ENCODE measurements around the gene JAZF1. TPM values are rescaled to one million over a fixed set of nuclear protein-coding genes. Genes with fewer than 3 reads are reported as not detected.

The JAZF1 gene
- total and polyA plus RNA-seq, 10 of the 15 experiments (the other 5 are each of a cell fraction or from before 2014, with no cell fraction given): 0.04 to 0.82 (median 0.15) TPM; not detected in 3

DNA sequence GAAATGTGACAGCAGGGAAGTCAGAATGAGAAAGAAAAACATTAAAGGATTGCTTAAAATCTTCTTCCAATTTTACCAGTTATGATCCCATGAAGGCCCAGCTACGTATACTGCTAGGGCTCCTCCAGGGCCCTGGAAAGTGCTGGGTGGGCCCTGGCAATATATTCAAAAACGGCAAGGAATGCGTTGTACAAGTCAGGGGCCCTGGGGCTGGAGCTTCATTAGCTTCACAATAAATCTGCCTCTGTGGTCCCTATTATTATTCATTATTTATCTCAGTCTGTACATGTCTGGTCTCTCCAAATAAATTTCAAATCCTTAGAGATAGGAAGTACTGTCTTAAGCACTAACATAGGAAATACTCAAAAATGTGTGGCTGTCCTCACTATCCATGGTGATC is 7.6 kb downstream of the JAZF1 start (continued):
- TF ChIP-seq CHD2 (IDR thresholded peaks at IDR 0.05; ENCODE audit: borderline replicate concordance, low read depth, low read length) (no peak), FOXK2 (IDR thresholded peaks at IDR 0.05) (no peak), BCL11A (IDR thresholded peaks at IDR 0.05; ENCODE audit: low read depth, low read length) (no peak), ASH2L (IDR thresholded peaks at IDR 0.05; ENCODE audit: borderline replicate concordance, low read depth) (no peak), TBL1XR1 (IDR thresholded peaks at IDR 0.05; ENCODE audit: low read depth, low read length) (no peak), POU2F2 (IDR thresholded peaks at IDR 0.05; ENCODE audit: borderline replicate concordance, low read depth, low read length) (no peak)
- TF ChIP-seq, protein P1, sequence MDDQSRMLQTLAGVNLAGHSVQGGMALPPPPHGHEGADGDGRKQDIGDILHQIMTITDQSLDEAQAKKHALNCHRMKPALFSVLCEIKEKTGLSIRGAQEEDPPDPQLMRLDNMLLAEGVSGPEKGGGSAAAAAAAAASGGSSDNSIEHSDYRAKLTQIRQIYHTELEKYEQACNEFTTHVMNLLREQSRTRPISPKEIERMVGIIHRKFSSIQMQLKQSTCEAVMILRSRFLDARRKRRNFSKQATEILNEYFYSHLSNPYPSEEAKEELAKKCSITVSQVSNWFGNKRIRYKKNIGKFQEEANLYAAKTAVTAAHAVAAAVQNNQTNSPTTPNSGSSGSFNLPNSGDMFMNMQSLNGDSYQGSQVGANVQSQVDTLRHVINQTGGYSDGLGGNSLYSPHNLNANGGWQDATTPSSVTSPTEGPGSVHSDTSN (IDR thresholded peaks at IDR 0.05; ENCODE audit: insufficient replicate concordance, low read depth, low read length): no peak

DNA sequence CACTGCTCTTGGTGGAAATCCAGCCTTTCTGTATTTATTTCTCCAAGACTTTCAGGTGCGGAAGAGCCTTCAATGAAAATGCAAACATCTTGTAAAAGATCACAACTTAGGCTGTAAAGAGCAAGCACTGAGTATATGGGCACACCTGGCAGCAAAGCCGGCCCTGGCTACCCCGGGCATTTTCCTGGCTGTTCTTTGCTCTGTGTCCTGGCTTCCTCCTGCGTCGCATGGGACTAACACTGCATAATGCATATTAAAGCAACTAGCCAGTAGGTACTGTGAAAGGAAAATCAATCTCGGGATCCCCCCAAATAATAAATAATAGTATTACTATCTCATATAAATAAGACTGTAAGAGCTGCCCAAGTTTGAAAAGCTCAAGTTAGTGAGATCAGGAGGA is 9.9 kb downstream of the JAZF1 start:
- no peak overlapping the region for H3K27ac ChIP-seq (ENCODE audit: control insufficient read depth, insufficient read depth)
- H3K27me3 ChIP-seq (replicated peaks in 1 of 2; ENCODE audit: control insufficient read depth in 2 of 2, insufficient read depth in 2 of 2, low read length in 1 of 2): no peaks in the 10 kb centered on the region; a peak in 2 of 4 replicates
- SMC1A ChIA-PET (ENCODE audit: uncharacterized antibody, unreplicated experiment): no interaction called here
- H3K4me1 ChIP-seq (ENCODE audit: control insufficient read depth, insufficient read depth, low read length): no peaks in the 10 kb centered on the region
- no peak for DNase-seq (ENCODE audit: low read depth, low spot score)
- no peak overlapping the region for H3K4me3 ChIP-seq
- POLR2A ChIA-PET: no interaction called here
- intact Hi-C loops (cut with micrococcal nuclease; ENCODE audit: unreplicated experiment) (no loop called here), in situ Hi-C loops (cut with MboI) (no loop called here)
- FAIRE-seq: no peak
- BruUV-seq (replicated peaks): no TSS peak
- no peak for ATAC-seq
- no peaks in the 10 kb centered on the region for H3K9me3 ChIP-seq (replicated peaks; ENCODE audit: control insufficient read depth, insufficient read depth, low read length)
- H3K79me2 ChIP-seq (ENCODE audit: control insufficient read depth, insufficient read depth, low read length): no peaks in the 10 kb centered on the region
- no peak overlapping the region for H3K9ac ChIP-seq (ENCODE audit: control insufficient read depth, insufficient read depth, low read length)
- RAD21 ChIA-PET (ENCODE audit: unreplicated experiment): no interaction called here
- H3K36me3 ChIP-seq (ENCODE audit: control insufficient read depth in 2 of 2, insufficient read depth in 2 of 2, low read length in 1 of 2): no peaks in the 10 kb centered on the region
- WGBS (ENCODE audit: insufficient coverage, insufficient replicate concordance, low lambda C conversion rate, missing lambda C conversion rate): 61% methylated on average over 6 of the region's 6 CpGs
- no peaks in the 10 kb centered on the region for H4K20me1 ChIP-seq (ENCODE audit: control insufficient read depth, insufficient read depth)
- H3K4me2 ChIP-seq (ENCODE audit: control insufficient read depth, insufficient read depth): no peak overlapping the region
- H2AFZ ChIP-seq (ENCODE audit: control insufficient read depth, low read depth, low read length): no peak overlapping the region
- CTCF ChIA-PET: no interaction called here
- TF ChIP-seq ZNF24 (IDR thresholded peaks at IDR 0.05) (no peak), ETV6 (conservative IDR thresholded peaks at IDR 0.05 in 1 of 2, IDR thresholded peaks at IDR 0.05 in 1 of 2; ENCODE audit: borderline replicate concordance in 1 of 2, low read depth in 1 of 2) (no peak), SP1 (IDR thresholded peaks at IDR 0.05; ENCODE audit: low read depth, low read length) (no peak), SMC3 (IDR thresholded peaks at IDR 0.05; ENCODE audit: borderline replicate concordance, low read length) (no peak), TARDBP (IDR thresholded peaks at IDR 0.05; ENCODE audit: borderline replicate concordance) (no peak)
- TF ChIP-seq, protein P1 (IDR thresholded peaks at IDR 0.05; ENCODE audit: insufficient replicate concordance, low read depth, low read length): no peak
- TF ChIP-seq, protein P2, sequence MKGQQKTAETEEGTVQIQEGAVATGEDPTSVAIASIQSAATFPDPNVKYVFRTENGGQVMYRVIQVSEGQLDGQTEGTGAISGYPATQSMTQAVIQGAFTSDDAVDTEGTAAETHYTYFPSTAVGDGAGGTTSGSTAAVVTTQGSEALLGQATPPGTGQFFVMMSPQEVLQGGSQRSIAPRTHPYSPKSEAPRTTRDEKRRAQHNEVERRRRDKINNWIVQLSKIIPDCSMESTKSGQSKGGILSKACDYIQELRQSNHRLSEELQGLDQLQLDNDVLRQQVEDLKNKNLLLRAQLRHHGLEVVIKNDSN (IDR thresholded peaks at IDR 0.05; ENCODE audit: borderline replicate concordance, extremely low read length, insufficient read depth, low read depth, low read length): no peak
- TF ChIP-seq, protein P3, sequence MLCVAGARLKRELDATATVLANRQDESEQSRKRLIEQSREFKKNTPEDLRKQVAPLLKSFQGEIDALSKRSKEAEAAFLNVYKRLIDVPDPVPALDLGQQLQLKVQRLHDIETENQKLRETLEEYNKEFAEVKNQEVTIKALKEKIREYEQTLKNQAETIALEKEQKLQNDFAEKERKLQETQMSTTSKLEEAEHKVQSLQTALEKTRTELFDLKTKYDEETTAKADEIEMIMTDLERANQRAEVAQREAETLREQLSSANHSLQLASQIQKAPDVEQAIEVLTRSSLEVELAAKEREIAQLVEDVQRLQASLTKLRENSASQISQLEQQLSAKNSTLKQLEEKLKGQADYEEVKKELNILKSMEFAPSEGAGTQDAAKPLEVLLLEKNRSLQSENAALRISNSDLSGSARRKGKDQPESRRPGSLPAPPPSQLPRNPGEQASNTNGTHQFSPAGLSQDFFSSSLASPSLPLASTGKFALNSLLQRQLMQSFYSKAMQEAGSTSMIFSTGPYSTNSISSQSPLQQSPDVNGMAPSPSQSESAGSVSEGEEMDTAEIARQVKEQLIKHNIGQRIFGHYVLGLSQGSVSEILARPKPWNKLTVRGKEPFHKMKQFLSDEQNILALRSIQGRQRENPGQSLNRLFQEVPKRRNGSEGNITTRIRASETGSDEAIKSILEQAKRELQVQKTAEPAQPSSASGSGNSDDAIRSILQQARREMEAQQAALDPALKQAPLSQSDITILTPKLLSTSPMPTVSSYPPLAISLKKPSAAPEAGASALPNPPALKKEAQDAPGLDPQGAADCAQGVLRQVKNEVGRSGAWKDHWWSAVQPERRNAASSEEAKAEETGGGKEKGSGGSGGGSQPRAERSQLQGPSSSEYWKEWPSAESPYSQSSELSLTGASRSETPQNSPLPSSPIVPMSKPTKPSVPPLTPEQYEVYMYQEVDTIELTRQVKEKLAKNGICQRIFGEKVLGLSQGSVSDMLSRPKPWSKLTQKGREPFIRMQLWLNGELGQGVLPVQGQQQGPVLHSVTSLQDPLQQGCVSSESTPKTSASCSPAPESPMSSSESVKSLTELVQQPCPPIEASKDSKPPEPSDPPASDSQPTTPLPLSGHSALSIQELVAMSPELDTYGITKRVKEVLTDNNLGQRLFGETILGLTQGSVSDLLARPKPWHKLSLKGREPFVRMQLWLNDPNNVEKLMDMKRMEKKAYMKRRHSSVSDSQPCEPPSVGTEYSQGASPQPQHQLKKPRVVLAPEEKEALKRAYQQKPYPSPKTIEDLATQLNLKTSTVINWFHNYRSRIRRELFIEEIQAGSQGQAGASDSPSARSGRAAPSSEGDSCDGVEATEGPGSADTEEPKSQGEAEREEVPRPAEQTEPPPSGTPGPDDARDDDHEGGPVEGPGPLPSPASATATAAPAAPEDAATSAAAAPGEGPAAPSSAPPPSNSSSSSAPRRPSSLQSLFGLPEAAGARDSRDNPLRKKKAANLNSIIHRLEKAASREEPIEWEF (IDR thresholded peaks at IDR 0.05; ENCODE audit: insufficient replicate concordance, low read depth, low read length): no peak
